ENCODE data around the gene SEPTIN10.

SEPTIN10 gene

GRCh38 chr2:109623297-109623696 is 9.5 kb upstream of the SEPTIN10 start:
- Mint-ChIP-seq H3K27ac (no peak overlapping the region), H3K36me3 (ENCODE audit: low read depth) (no peaks in the 10 kb centered on the region), H3K9me3 (no peaks in the 10 kb centered on the region), H3K27me3 (ENCODE audit: low read depth) (peaks cover 27% of the 10 kb centered on the region), H3K4me3 (no peak overlapping the region), H3K4me1 (ENCODE audit: low read depth) (no peaks in the 10 kb centered on the region)

- Mint-ChIP-seq H3K4me3 (no peak overlapping the region), H3K36me3 (ENCODE audit: low read depth) (no peaks in the 10 kb centered on the region), H3K4me1 (ENCODE audit: low read depth) (no peaks in the 10 kb centered on the region), H3K27me3 (ENCODE audit: low read depth) (peaks cover 49% of the 10 kb centered on the region), H3K27ac (no peak overlapping the region), H3K9me3 (no peaks in the 10 kb centered on the region)
These were observed 5.4 kb upstream of the SEPTIN10 start for GRCh38 chr2:109619032-109619615.

GRCh38 chr2:109616184-109616583 is 2.4 kb upstream of the SEPTIN10 start:
- no peaks in the 10 kb centered on the region for H3K9me3 Mint-ChIP-seq
- peaks cover 68% of the 10 kb centered on the region for H3K27me3 Mint-ChIP-seq (ENCODE audit: low read depth)
- H3K4me3 Mint-ChIP-seq, result no peak overlapping the region
- peaks cover 6% of the 10 kb centered on the region for H3K36me3 Mint-ChIP-seq (ENCODE audit: low read depth)
- peaks cover 8% of the 10 kb centered on the region for H3K4me1 Mint-ChIP-seq (ENCODE audit: low read depth)
- H3K27ac Mint-ChIP-seq, result no peak overlapping the region

- H3K36me3 Mint-ChIP-seq (ENCODE audit: low read depth), result peaks cover 6% of the 10 kb centered on the region
- peaks cover 8% of the 10 kb centered on the region for H3K4me1 Mint-ChIP-seq (ENCODE audit: low read depth)
- no peaks in the 10 kb centered on the region for H3K9me3 Mint-ChIP-seq
- H3K27me3 Mint-ChIP-seq (ENCODE audit: low read depth), result peaks cover 73% of the 10 kb centered on the region
- no peak overlapping the region for H3K27ac Mint-ChIP-seq
- H3K4me3 Mint-ChIP-seq, result peak overlapping the region; percentile 14
These were observed 1.9 kb upstream of the SEPTIN10 start for GRCh38 chr2:109615637-109616144.

- Mint-ChIP-seq H3K27ac (no peak overlapping the region), H3K9me3 (no peaks in the 10 kb centered on the region), H3K4me3 (no peak overlapping the region), H3K36me3 (ENCODE audit: low read depth) (peaks cover 6% of the 10 kb centered on the region), H3K27me3 (ENCODE audit: low read depth) (peaks cover 78% of the 10 kb centered on the region), H3K4me1 (ENCODE audit: low read depth) (peaks cover 8% of the 10 kb centered on the region)
These were observed 1.2 kb upstream of the SEPTIN10 start for GRCh38 chr2:109614715-109615636.

- Mint-ChIP-seq H3K4me3 (peak overlapping the region; percentile 82), H3K4me1 (ENCODE audit: low read depth) (peaks cover 12% of the 10 kb centered on the region), H3K27ac (peak overlapping the region; percentile 62), H3K27me3 (ENCODE audit: low read depth) (peaks cover 82% of the 10 kb centered on the region), H3K9me3 (no peaks in the 10 kb centered on the region), H3K36me3 (ENCODE audit: low read depth) (peaks cover 6% of the 10 kb centered on the region)
These were observed 465 bp downstream of the SEPTIN10 start for GRCh38 chr2:109613081-109613921.

- Mint-ChIP-seq H3K4me3 (no peak overlapping the region), H3K4me1 (ENCODE audit: low read depth) (peaks cover 12% of the 10 kb centered on the region), H3K27me3 (ENCODE audit: low read depth) (peaks cover 74% of the 10 kb centered on the region), H3K9me3 (no peaks in the 10 kb centered on the region), H3K36me3 (ENCODE audit: low read depth) (peaks cover 6% of the 10 kb centered on the region), H3K27ac (no peak overlapping the region)
These were observed 2.2 kb downstream of the SEPTIN10 start for GRCh38 chr2:109611467-109612095.

- Mint-ChIP-seq H3K36me3 (ENCODE audit: low read depth) (peaks cover 6% of the 10 kb centered on the region), H3K4me3 (no peak overlapping the region), H3K4me1 (ENCODE audit: low read depth) (peaks cover 12% of the 10 kb centered on the region), H3K9me3 (no peaks in the 10 kb centered on the region), H3K27ac (no peak overlapping the region), H3K27me3 (ENCODE audit: low read depth) (peaks cover 63% of the 10 kb centered on the region)
These were observed 4.3 kb downstream of the SEPTIN10 start for GRCh38 chr2:109609352-109610024.

- H3K4me3 Mint-ChIP-seq, result no peak overlapping the region
- H3K27me3 Mint-ChIP-seq (ENCODE audit: low read depth), result peaks cover 53% of the 10 kb centered on the region
- peaks cover 4% of the 10 kb centered on the region for H3K4me1 Mint-ChIP-seq (ENCODE audit: low read depth)
- H3K36me3 Mint-ChIP-seq (ENCODE audit: low read depth), result peaks cover under 1% of the 10 kb centered on the region
- H3K27ac Mint-ChIP-seq, result no peak overlapping the region
- no peaks in the 10 kb centered on the region for H3K9me3 Mint-ChIP-seq
These were observed 6.0 kb downstream of the SEPTIN10 start for GRCh38 chr2:109607766-109608165.

GRCh38 chr2:109604597-109604996 is 9.2 kb downstream of the SEPTIN10 start:
- Mint-ChIP-seq H3K27me3 (ENCODE audit: low read depth) (peaks cover 32% of the 10 kb centered on the region), H3K4me3 (no peak overlapping the region)

GRCh38 chr2:109602617-109603188 is 11.1 kb downstream of the SEPTIN10 start:
- no peak overlapping the region for H3K27ac Mint-ChIP-seq
- no peaks in the 10 kb centered on the region for H3K4me1 Mint-ChIP-seq (ENCODE audit: low read depth)
- no peaks in the 10 kb centered on the region for H3K36me3 Mint-ChIP-seq (ENCODE audit: low read depth)
- H3K9me3 Mint-ChIP-seq, result no peaks in the 10 kb centered on the region
- no peak overlapping the region for H3K4me3 Mint-ChIP-seq
- peaks cover 14% of the 10 kb centered on the region for H3K27me3 Mint-ChIP-seq (ENCODE audit: low read depth)

More at GRCh38 chr2:109604597-109604996, 9.2 kb downstream of the SEPTIN10 start:
- Mint-ChIP-seq H3K9me3 (no peaks in the 10 kb centered on the region), H3K36me3 (ENCODE audit: low read depth) (no peaks in the 10 kb centered on the region), H3K4me1 (ENCODE audit: low read depth) (peaks cover 4% of the 10 kb centered on the region), H3K27ac (no peak overlapping the region)

- Mint-ChIP-seq H3K4me3 (no peak overlapping the region), H3K27ac (no peak overlapping the region), H3K27me3 (ENCODE audit: low read depth) (peaks cover 12% of the 10 kb centered on the region), H3K9me3 (no peaks in the 10 kb centered on the region), H3K4me1 (ENCODE audit: low read depth) (no peaks in the 10 kb centered on the region), H3K36me3 (ENCODE audit: low read depth) (no peaks in the 10 kb centered on the region)
These were observed 12.0 kb downstream of the SEPTIN10 start for GRCh38 chr2:109601783-109602182.

- no peaks in the 10 kb centered on the region for H3K36me3 Mint-ChIP-seq (ENCODE audit: low read depth)
- no peaks in the 10 kb centered on the region for H3K9me3 Mint-ChIP-seq
- H3K27ac Mint-ChIP-seq, result no peak overlapping the region
- H3K4me3 Mint-ChIP-seq, result no peak overlapping the region
- H3K4me1 Mint-ChIP-seq (ENCODE audit: low read depth), result no peaks in the 10 kb centered on the region
- peaks cover 8% of the 10 kb centered on the region for H3K27me3 Mint-ChIP-seq (ENCODE audit: low read depth)
These were observed 16.5 kb downstream of the SEPTIN10 start for GRCh38 chr2:109597283-109597682.

Measured in T-helper 1 cell treated with Interleukin-12 subunit alpha and Interleukin-12 subunit beta and Interleukin-4 antibody, amounts not matched to agents 30 μg/mL and 1 μg/mL, for 36 hours (primary cell).